T-helper 22 cell (primary cell): Measurements from ENCODE around the gene EFCAB6.

Experiments used
- DNase-seq: peaks from one replicate; pipeline ENCODE4 v3.0.0-alpha.2; 2020; ENCODE audit warnings: low read depth

The EFCAB6 gene

DNA sequence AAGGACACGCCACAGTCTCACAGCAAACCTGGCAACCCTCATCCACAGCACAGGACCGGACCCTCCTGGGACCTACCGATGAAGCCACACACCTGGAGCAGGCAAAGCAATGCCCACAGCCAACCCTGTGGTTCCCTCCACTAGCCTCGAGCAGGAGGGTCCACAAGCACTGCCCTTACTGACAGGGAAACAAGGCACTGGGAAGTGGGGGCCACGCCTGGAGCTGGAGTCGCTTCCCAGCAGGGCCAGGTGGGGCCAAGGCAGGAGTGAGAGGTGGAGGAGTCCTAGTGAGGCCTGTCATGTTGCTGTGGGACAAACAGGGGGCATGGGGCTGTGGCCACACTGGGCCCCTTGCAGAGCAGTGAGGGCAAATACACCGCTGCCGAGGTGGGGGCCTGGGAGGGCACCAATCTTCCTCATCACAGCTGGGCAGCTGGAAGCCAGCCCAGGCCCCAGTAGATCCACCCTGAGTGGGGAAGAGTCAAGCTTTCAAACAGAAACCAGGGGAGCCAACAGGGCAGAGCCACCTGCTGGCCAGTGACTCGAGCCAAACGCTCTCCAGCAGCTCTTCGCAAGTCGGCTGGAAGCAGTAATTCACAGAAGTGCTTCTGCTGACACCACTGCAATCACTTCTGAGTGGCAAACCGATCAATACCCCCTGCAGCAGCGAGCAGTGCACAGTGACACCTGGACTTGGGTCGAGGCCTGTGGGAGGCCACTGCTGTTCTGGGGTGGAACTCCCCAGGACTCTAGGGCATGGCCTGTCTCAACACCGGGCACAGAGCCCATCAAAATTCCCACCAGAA, 36.5 kb upstream of the EFCAB6 start:
- DNase-seq: no peak

DNA sequence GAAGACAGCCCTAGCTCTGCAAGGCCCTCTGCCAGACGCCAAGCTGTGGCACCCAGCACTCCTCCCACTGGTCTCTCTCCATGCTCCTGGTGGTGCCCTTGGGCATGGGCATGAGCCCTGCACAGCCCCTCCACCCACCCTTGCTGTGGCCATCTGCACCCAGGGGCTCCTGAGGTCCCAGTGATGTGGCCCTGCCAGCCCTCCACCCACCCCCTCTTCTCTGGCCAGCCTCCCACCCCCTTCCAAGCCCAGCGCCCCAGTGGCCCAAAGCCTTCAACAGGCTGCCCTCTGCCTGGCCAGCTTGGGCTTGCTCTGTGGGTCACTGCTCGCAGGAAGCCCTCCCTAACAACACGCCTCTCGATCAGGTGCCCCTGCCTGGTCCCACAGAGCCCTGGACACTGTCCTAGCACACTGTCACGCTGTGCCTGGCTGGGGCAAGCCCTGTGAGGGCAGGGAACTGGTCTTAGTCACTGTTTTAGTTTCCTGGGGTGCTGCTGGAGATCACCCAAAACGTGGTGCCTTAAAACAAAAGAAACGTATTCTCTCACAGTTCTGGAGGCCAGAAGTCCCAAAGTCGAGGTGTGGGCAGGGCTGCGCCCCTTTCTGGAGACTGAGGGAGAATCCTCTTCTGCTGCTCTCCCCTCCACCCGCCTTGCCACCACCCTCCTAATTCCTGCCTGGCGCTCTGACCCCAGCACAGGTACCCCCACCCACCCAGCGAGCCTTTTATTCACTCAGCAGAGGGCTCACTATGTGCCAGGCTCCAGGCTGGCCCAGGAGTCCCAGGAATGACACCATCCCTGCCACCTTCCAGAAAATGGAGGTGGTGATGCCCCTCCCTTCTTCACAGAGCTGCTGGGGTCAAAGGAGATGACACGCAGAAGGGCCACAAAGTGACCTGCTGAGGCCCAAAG, 35.5 kb upstream of the EFCAB6 start:
- DNase-seq: no peak

DNA sequence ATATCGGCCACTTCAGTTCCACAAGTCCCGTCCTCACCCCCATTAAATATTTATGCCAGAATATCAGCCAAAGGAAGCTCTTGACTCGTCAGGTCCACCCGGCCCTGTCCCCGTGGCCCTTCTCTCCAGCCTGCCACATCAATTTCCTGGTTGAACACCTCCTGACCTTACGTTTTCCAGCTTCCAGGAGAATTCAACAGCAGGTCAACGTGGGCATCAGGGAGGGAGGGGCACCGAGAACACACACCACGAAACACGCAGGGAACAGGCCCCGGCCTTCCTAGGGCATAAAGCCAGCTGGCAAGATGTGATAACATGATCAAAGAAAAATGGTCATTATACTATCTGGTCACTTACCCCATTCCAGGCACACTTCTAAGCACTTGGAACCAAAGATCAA, 34.9 kb upstream of the EFCAB6 start:
- DNase-seq: no peak

DNA sequence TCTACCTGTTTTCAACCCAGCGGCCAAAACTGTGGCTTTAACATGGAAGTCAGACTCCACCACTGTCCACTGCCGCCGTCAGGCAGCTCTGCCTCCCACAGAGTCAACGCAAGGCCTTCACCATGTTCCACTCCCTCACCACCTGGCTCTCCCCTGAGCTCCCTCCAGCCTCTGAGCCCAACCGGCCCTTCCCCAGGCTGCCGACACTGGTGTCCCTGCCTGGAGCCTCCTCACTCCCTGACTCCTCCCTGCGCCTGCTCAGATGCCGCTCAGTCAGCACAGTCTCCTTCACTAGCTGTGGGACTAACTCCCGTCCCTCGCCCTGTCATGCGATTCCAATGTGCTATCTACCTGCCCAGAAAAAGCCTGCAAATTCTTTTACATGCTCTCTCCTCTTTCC, 33.9 kb upstream of the EFCAB6 start:
- no peak for DNase-seq

DNA sequence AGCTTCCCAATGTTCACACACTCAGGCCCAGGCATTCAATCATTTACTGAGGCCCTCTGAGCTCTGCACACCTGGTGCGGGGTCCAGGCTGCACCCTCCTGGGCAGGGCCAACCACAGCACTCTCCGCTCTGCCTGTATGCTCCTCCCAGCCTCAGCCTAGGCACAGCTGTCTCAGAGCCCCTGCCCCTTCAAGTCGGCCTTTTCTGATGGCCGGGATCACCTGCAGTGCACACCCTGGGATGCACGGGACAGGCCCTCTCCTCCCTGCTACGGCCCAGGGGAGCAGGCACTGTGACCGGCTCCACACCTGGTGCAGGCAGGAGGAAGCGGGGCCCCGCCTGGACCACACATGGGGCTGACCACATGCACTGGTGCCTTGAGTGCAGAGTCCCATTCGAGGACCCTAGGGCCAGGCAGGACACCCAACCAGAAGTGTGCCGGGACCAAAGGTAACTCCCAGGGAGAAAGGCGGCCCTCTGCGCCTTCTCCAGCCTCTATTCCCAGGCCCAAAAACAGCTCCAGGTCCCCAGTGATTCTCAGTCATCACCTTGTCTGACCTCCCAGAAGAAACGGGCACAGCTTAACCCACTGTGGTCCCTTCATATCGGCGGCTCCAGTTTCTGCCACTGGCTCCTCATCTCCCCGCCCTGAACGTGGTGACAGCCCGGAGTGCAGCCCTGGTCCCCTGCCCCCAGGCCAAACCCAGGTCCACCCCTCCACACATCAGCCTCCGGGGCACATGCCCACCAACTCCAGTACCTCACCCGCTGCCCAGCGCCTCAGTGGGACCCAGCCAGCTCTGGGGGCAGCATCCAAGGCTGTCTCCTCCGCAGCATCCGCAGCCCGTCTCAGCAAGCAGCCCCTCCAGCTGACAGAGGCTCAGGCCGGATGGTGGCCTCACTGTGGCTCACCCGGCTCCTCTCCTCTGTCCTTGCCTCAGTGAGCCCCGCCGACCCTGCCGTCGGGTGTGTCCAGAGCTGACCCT, 32.7 kb upstream of the EFCAB6 start:
- no peak for DNase-seq

- DNase-seq: no peak
Observed at GRCh38 chr22:43843783-43844530, 31.9 kb upstream of the EFCAB6 start.

- DNase-seq: no peak
Observed at GRCh38 chr22:43841742-43842141, 29.6 kb upstream of the EFCAB6 start.

GRCh38 chr22:43840851-43841250, 28.7 kb upstream of the EFCAB6 start:
- DNase-seq: no peak

DNA sequence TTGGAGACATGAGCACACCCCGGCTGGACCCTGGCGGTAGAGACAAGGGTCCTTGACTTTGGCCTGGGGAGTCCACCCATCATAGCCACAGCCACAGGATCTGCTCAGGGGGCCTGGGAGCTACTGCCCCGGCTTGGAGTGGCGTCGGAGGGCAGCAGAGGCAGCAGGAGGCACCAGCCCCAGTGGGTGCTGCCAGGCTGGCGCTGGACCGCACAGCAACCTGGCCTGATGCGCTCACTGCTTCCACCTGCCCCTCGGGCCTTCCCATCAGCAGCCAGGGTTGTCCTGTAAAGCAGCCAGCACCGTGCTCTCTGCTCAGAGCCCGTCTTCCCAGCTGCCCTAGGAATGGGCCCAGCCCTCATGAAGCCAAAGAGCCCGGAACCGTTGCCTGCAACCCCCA, 28.3 kb upstream of the EFCAB6 start:
- no peak for DNase-seq

DNA sequence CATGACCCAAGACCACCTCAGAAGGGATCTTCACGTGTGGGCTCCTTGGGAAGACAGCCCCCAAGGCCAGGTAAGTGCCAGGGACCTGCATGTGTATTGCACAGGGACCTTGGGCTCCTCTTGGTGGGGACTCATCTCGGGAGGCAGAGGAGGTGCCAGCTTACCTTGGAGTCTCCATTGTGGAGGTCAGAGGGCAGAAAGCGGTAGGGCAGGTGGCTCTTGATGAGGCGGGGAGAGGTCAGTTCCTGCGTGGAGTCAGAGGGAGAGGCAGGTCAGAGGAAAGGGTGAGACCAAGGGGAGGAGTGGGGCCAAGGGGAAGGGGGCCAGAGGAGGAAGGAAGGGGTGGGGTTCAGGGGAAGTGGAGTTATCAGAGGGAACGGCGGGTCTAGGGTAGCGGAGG, 27.7 kb upstream of the EFCAB6 start:
- no peak for DNase-seq

GRCh38 chr22:43838571-43839307, 26.6 kb upstream of the EFCAB6 start:
- no peak for DNase-seq

DNA sequence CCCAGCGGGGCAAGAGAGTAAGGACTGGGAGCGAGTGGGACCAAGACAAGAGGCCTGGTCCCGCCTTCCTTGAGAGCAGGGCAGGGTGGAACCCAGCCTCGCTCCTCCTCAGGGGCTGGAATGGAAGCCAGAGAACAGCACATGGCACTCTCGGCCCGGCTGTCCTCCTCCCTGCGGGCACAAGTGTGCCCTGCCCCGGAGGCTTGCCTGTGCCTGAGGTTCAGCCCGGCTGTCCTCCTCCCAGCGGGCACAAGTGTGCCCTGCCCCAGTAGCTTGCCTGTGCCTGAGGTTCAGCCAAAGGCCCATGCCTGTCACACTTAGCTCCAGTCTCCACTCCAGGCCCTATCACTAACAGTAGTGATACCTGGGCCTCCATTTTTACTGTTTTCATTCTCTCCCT, 26.1 kb upstream of the EFCAB6 start:
- no peak for DNase-seq

DNA sequence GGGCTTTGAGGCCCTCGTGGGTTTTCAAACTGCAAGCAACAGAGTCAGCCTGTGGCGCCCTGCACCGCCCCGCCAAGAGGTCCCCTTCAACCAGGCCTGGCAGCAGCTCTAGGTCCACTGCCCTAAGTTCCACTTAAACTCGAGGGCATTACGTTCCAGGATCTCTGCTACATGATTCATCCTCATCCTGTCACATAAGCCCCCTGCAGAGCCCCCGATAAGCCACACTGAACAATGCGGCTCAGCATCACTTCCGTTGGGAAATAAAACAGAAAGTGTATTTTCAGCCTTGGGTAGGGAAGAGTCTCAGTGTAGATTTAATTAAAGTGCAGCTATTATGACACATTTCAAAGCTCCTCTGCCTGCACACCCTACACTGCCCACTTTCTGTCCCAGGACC, 25.6 kb upstream of the EFCAB6 start:
- DNase-seq: no peak

DNA sequence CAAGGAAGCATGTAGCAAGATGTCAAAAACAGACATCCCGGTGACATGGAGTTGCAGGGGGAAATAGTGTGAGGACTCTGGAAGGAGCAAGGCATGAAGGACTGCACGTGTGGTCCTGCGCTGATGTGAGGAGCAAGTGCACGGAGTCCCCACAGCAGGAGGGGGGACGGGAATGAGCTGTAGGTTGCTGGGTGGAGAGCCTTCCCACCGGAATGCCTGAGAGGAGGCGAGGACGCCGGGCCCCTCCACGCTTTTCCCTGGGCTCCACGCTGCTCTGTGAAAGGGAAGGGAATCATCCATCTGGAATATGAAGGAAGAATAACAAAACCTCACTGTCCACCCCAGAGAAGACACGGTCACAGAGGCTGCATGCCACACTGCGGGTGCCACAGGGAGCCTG, 23.6 kb upstream of the EFCAB6 start:
- DNase-seq: no peak

GRCh38 chr22:43835166-43835565, 23.1 kb upstream of the EFCAB6 start:
- no peak for DNase-seq

DNA sequence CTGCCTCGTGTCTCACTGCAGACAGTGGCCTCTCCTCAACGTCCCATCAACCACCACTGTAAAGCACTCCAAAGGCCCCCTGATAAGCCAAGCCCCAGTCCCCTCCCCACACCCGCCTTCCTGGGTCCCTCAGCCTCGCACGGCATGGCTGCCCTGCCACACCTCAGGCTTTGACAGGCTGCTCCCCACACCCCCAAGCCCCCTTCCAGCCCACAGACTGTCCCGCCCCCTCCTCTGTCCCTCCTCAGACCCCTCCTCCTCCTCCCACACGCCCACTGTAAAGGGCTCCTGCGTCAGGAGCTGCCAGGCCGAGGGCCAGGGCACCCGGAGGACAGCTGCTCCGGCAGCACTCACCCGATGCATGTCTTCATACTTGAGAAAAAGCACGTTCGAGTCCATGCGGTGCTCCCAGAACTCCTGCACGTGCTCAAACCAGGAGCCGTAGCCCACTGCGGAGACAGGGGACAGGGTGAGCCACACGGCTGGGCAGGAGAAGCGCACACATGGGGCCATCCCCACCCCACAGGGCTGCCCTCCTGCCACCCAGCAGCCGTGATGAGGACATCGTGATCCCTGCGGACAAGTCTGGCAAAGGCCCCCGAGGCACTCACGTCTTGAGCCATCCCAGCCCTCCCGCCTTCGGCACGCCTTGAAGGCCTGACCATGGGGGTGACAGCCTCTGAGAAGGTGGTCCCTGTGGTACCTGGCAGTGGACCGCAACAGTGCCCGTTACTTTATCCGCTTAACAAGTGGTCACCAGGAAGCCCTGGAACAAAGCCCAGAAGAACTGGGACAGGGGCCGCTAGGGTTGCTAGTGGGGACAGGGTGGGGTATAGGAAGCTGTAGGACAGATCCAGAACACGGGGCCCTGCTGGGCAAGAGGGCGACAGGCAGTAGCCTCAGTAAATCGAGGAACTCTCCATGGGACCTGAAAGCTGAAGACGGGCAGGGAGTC, 21.5 kb upstream of the EFCAB6 start:
- no peak for DNase-seq

DNA sequence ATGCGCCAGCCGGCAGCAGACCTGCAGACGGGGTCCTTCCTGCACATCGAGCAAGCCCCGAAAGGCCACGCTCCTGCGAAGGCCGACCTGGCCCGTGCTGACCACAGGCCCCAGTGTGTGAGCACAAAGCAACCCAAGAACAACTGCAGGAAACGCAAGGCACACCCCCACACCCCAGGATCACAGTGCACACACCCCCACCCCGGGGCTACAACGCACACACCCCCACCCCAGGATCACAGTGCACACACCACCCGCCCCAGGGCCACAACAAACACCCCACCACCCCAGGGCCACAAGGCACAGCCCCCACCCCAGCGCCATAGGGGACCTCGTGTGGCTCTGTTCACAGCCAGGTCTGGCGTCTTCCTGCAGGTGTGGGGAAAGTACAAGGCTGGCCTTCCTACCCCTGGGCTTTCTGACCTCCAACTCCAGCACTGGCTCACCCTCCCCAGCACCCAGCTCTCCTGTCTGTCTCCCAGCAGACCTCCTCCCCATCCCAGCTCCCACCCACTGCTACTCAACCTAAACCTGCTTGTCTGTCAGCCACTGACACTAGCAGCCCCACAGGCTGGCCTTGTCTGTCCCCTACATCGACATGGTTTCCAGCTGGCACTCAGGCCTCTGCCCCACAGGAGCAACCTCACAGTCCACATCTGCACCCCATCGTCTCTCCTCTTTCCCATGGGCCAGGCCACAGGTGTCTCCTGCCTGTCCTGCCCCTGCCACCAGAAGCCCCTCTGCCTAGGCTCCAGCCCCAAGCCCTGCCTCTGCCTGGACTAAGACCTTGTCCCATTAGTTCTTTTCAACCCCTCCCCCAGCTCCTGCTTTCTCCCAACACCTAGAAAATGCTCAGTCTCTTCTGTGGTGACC, 20.5 kb upstream of the EFCAB6 start:
- no peak for DNase-seq
